Measurements from ENCODE around the gene PHF23. TPM values are rescaled to one million over a fixed set of nuclear protein-coding genes. Genes with fewer than 3 reads are reported as not detected.

The PHF23 gene
- total RNA-seq, 1 experiment from 2014 or later: 48.5 TPM

DNA sequence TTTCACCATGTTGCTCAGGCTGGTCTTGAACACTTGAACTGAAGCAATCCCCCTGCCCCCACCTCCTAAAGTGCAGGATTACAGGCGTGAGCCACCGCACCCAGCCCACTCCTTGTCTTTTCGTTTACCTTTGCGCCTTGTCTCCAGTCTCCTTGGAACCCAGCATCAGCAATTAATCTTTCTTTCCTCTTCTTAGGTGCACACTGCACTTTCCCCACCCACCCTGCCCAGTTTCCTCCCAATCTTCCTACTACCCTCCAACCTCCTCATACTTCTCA lies 24.5 kb upstream of the PHF23 start (continued):
- TF ChIP-seq, protein P1, sequence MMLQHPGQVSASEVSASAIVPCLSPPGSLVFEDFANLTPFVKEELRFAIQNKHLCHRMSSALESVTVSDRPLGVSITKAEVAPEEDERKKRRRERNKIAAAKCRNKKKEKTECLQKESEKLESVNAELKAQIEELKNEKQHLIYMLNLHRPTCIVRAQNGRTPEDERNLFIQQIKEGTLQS (IDR thresholded peaks at IDR 0.05): no peak
- TF ChIP-seq MAX (IDR thresholded peaks at IDR 0.05): no peak; the same call in 1 of the 2 replicates
- no peak for TF ChIP-seq TCF7L2 (IDR thresholded peaks at IDR 0.05; ENCODE audit: borderline replicate concordance, extremely low read depth, insufficient read depth, insufficient read length)

GRCh38 chr17:7262935-7263800 lies 23.9 kb upstream of the PHF23 start:
- peaks cover 9 to 21% of the 10 kb centered on the region in 2 experiments for H3K36me3 ChIP-seq (ENCODE audit: control insufficient read depth in 1 of 2, insufficient read depth in 2 of 2, low read length in 2 of 2)
- H3K9me3 ChIP-seq (ENCODE audit: control insufficient read depth in 1 of 2, insufficient read depth in 1 of 2, low read depth in 1 of 2, low read length in 2 of 2): no peaks in the 10 kb centered on the region
- peak overlapping the region; percentile 94 for H3K27ac ChIP-seq (ENCODE audit: low read depth, low read length)
- ChIA-PET CTCF (interaction anchor here (1.6 to 1.8 kb wide), 2 partner anchors 33 to 42 kb away, joined by 3 to 6 read pairs; no protein-coding TSS in a partner anchor), POLR2A (interaction anchor here (0.7 to 1.6 kb wide), 4 partner anchors 9 to 227 kb away, joined by 3 to 6 read pairs (median 3); partner anchors contain the start of gene SLC2A4), RAD21 (ENCODE audit: low non-redundant PET in 1 of 2, low total read pairs in 2 of 2, uncharacterized antibody in 2 of 2, unreplicated experiment in 2 of 2) (interaction anchor here in 1 of 2 experiments (0.9 kb wide), 1 partner anchor 34 kb away, joined by 3 read pairs; no protein-coding TSS in a partner anchor)
- TF ChIP-seq MAX (IDR thresholded peaks at IDR 0.05) (peak; percentile 47; the same call in 1 of the 2 replicates), POLR2A (IDR thresholded peaks at IDR 0.05; ENCODE audit: borderline replicate concordance, extremely low read depth, insufficient read depth, insufficient read length) (peak; percentile 35), POLR2AphosphoS5 (IDR thresholded peaks at IDR 0.05; ENCODE audit: low read depth, low read length) (peak; percentile 77), SP1 (IDR thresholded peaks at IDR 0.05; ENCODE audit: low read depth) (peak; percentile 76), JUND (IDR thresholded peaks at IDR 0.05) (no peak), FOSL1 (IDR thresholded peaks at IDR 0.05; ENCODE audit: low read depth) (no peak), SIN3A (IDR thresholded peaks at IDR 0.05; ENCODE audit: low read depth) (peak; percentile 25; the same call in 1 of the 2 replicates), CTCF (IDR thresholded peaks at IDR 0.05 in 2 of 3, conservative IDR thresholded peaks at IDR 0.05 in 1 of 3; ENCODE audit: borderline replicate concordance in 1 of 3, insufficient read depth in 1 of 3, low read depth in 2 of 3, low read length in 2 of 3) (no peak)
- TF ChIP-seq, protein P2, sequence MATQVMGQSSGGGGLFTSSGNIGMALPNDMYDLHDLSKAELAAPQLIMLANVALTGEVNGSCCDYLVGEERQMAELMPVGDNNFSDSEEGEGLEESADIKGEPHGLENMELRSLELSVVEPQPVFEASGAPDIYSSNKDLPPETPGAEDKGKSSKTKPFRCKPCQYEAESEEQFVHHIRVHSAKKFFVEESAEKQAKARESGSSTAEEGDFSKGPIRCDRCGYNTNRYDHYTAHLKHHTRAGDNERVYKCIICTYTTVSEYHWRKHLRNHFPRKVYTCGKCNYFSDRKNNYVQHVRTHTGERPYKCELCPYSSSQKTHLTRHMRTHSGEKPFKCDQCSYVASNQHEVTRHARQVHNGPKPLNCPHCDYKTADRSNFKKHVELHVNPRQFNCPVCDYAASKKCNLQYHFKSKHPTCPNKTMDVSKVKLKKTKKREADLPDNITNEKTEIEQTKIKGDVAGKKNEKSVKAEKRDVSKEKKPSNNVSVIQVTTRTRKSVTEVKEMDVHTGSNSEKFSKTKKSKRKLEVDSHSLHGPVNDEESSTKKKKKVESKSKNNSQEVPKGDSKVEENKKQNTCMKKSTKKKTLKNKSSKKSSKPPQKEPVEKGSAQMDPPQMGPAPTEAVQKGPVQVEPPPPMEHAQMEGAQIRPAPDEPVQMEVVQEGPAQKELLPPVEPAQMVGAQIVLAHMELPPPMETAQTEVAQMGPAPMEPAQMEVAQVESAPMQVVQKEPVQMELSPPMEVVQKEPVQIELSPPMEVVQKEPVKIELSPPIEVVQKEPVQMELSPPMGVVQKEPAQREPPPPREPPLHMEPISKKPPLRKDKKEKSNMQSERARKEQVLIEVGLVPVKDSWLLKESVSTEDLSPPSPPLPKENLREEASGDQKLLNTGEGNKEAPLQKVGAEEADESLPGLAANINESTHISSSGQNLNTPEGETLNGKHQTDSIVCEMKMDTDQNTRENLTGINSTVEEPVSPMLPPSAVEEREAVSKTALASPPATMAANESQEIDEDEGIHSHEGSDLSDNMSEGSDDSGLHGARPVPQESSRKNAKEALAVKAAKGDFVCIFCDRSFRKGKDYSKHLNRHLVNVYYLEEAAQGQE (IDR thresholded peaks at IDR 0.05; ENCODE audit: low read depth): no peak
- H3K9ac ChIP-seq (ENCODE audit: low read length): peak overlapping the region; percentile 99
- peaks cover 41% of the 10 kb centered on the region for H3K79me2 ChIP-seq (ENCODE audit: insufficient read depth, low read length)
- H3K4me1 ChIP-seq (ENCODE audit: control insufficient read depth in 1 of 2, insufficient read depth in 2 of 2, low read length in 2 of 2): peaks cover 42 to 72% of the 10 kb centered on the region in 2 experiments
- ATAC-seq (peak; percentile 56), DNase-seq (ENCODE audit: low read depth, low spot score) (peak; percentile 79)
- BruUV-seq (replicated peaks): TSS peak; percentile 70
- H3K27me3 ChIP-seq (ENCODE audit: insufficient read depth, low read length): no peaks in the 10 kb centered on the region
- intact Hi-C loops (cut with micrococcal nuclease): loop anchor here (1.0 to 10.0 kb wide), 4 partner anchors 11 to 172 kb away; partner anchors contain the start of genes ELP5, FGF11, SLC2A4 and TMEM102
- peak overlapping the region; percentile 90 for H3K4me2 ChIP-seq (ENCODE audit: low read length)
- no peak overlapping the region for H2AFZ ChIP-seq (ENCODE audit: low read depth, low read length, poor library complexity, severe bottlenecking)
- peaks cover 5% of the 10 kb centered on the region; the same call in 1 of the 2 replicates for H4K20me1 ChIP-seq (ENCODE audit: insufficient read depth)
- H3K9me2 ChIP-seq (ENCODE audit: insufficient read depth): no peaks in the 10 kb centered on the region
- H3K4me3 ChIP-seq (replicated peaks in 1 of 2; ENCODE audit: low read depth in 1 of 2, low read length in 2 of 2): peak overlapping the region; percentile 98 to 99

Measured in HCT116 (cell line).